Testis (tissue), 2 donors: ENCODE data around the gene MYO18A.
"Not testable (repeated sequence)": the region's sequence is repeated elsewhere in the genome, so short reads cannot be mapped to it uniquely, and the experiment has no call there.

ENCODE experiments used
- POLR2A ChIP-seq: fragments of 450-650 bp; IDR thresholded peaks from one replicate; pipeline ENCODE4 v1.6.1; 2017; ENCODE audit warnings: antibody characterized with exemption, mild to moderate bottlenecking, moderate library complexity
- TF ChIP-seq, protein P1 (sequence below), 3 experiments: fragments of 450-650 bp in 2 of 3; fragments of 200-600 bp in 1 of 3; sonication (generic) in 1 of 3; IDR thresholded peaks; one replicate each; pipeline ENCODE4 v1.5.1; 2016 to 2019; ENCODE audit warnings: antibody characterized with exemption in 3 of 3, mild to moderate bottlenecking in 2 of 3, moderate library complexity in 1 of 3

DNA sequence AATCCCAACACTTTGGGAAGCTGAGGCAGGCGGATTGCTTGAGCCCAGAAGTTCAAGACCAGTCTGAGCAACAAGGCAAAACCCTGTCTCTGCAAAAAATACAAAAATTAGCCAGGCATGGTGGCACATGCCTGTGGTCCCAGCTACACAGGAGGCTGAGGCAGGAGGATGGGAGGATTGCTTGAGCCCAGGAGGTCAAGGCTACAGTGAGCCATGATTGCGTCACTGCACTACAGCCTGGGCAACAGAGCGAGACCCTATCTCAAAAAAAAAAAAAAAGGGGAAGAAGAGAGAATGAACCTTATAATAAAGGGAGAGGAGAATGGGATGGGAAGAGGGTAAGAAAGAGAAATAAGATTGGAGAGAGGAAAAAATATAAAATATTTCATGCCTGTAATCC, 91.4 kb downstream of the MYO18A start:
- TF ChIP-seq, protein P1, sequence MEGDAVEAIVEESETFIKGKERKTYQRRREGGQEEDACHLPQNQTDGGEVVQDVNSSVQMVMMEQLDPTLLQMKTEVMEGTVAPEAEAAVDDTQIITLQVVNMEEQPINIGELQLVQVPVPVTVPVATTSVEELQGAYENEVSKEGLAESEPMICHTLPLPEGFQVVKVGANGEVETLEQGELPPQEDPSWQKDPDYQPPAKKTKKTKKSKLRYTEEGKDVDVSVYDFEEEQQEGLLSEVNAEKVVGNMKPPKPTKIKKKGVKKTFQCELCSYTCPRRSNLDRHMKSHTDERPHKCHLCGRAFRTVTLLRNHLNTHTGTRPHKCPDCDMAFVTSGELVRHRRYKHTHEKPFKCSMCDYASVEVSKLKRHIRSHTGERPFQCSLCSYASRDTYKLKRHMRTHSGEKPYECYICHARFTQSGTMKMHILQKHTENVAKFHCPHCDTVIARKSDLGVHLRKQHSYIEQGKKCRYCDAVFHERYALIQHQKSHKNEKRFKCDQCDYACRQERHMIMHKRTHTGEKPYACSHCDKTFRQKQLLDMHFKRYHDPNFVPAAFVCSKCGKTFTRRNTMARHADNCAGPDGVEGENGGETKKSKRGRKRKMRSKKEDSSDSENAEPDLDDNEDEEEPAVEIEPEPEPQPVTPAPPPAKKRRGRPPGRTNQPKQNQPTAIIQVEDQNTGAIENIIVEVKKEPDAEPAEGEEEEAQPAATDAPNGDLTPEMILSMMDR (IDR thresholded peaks at IDR 0.05), result not testable (repeated sequence)
- not testable (repeated sequence) for TF ChIP-seq POLR2A
